GM12878 (cell line): ENCODE measurements around the gene RRP36. TPM values are rescaled to one million over a fixed set of nuclear protein-coding genes. Genes with fewer than 3 reads are reported as not detected.

Experiments used
- ATAC-seq: fragments of 200-7000 bp; cut with Tn5 transposase; 3 replicates; pipeline ENCODE4 v1.9.1; 2020; ENCODE audit warnings: mild to moderate bottlenecking, moderate library complexity
- BruUV-seq: library from RNA; stranded (reverse); fragments of 400-500 nt; replicated peaks from 2 replicates; lab custom pipeline; 2021; lab: Mats Ljungman, UMichigan
- CTCF ChIA-PET: fragments of 300-600 bp; sonication (Branson Sonifier 250); formaldehyde crosslinking; extraction: SDS; loops from one replicate; lab custom pipeline; 2021; ENCODE audit warnings: inconsistent platforms; lab: Yijun Ruan, JAX
- POLR2A ChIA-PET: fragments of 350-600 bp; formaldehyde crosslinking; extraction: SDS; loops from one replicate; lab custom pipeline; 2021; ENCODE audit warnings: inconsistent platforms; lab: Charles Lee
- RAD21 ChIA-PET: fragments of 300-600 bp; sonication (Branson Sonifier 250); formaldehyde crosslinking; loops from one replicate; lab custom pipeline; 2023; ENCODE audit warnings: antibody characterized with exemption; ENCODE audit not compliant: unreplicated experiment; lab: Charles Lee
- SMC1A ChIA-PET: fragments of 300-600 bp; sonication (Branson Sonifier 250); formaldehyde crosslinking; loops from one replicate; lab custom pipeline; 2023; ENCODE audit not compliant: unreplicated experiment, uncharacterized antibody; lab: Charles Lee
- DNase-seq: peaks from one replicate; pipeline ENCODE4 v3.0.0-alpha.2; 2011; ENCODE audit warnings: low read depth, low spot score
- FAIRE-seq: peaks from 3 replicates; lab custom pipeline; 2011; peaks lifted over from hg19 to GRCh38; lab: Jason Lieb, UNC
- H2AFZ ChIP-seq: 2 replicates; pipeline ENCODE4 v1.6.0; 2011; ENCODE audit warnings: low read depth, low read length, control low read depth; ENCODE audit not compliant: control insufficient read depth
- H3K27ac ChIP-seq: 2 replicates; pipeline ENCODE4 v1.5.1; 2011; ENCODE audit warnings: control low read depth; ENCODE audit not compliant: control insufficient read depth, insufficient read depth
- H3K27me3 ChIP-seq, 2 experiments: replicated peaks in 1 of 2; 2 replicates each; pipeline versions ENCODE4 v1.6.0 to v1.6.1; 2011; ENCODE audit warnings: low read length in 1 of 2; ENCODE audit not compliant: control insufficient read depth in 2 of 2, insufficient read depth in 2 of 2
- H3K36me3 ChIP-seq, 2 experiments: 2 replicates each; pipeline ENCODE4 v1.5.1; 2011; ENCODE audit warnings: low read length in 1 of 2; ENCODE audit not compliant: control insufficient read depth in 2 of 2, insufficient read depth in 2 of 2
- H3K4me1 ChIP-seq: 2 replicates; pipeline ENCODE4 v1.6.1; 2011; ENCODE audit warnings: mild to moderate bottlenecking, low read length, moderate library complexity, mixed read lengths; ENCODE audit not compliant: control insufficient read depth, insufficient read depth
- H3K4me2 ChIP-seq: 2 replicates; pipeline ENCODE4 v1.6.0; 2011; ENCODE audit warnings: control low read depth; ENCODE audit not compliant: control insufficient read depth, insufficient read depth
- H3K4me3 ChIP-seq: fragments of 200-600 bp; sonication (generic); 2 replicates; pipeline ENCODE4 v1.5.1; 2016
- H3K79me2 ChIP-seq: 2 replicates; pipeline ENCODE4 v1.6.0; 2011; ENCODE audit warnings: low read length; ENCODE audit not compliant: control insufficient read depth, insufficient read depth
- H3K9ac ChIP-seq: 2 replicates; pipeline ENCODE4 v1.8.0; 2011; ENCODE audit warnings: low read length, control low read depth, mixed read lengths; ENCODE audit not compliant: control insufficient read depth, insufficient read depth
- H3K9me3 ChIP-seq: replicated peaks from 3 replicates; pipeline ENCODE4 v1.5.1; 2011; ENCODE audit warnings: mild to moderate bottlenecking, low read length; ENCODE audit not compliant: control insufficient read depth, insufficient read depth
- H4K20me1 ChIP-seq: 2 replicates; pipeline ENCODE4 v1.6.0; 2011; ENCODE audit not compliant: control insufficient read depth, insufficient read depth
- EED ChIP-seq: sonication (generic); IDR thresholded peaks from 2 replicates; pipeline ENCODE4 v1.6.1; 2016; ENCODE audit warnings: antibody characterized with exemption, low read depth
- EGR1 ChIP-seq, 2 experiments: IDR thresholded peaks; 1 replicate in 1 of 2; 2 replicates in 1 of 2; pipeline ENCODE4 v1.6.1; 2011 to 2012; ENCODE audit warnings: low read depth in 2 of 2, low read length in 2 of 2, borderline replicate concordance in 1 of 2, mild to moderate bottlenecking in 1 of 2, moderate library complexity in 1 of 2
- GABPA ChIP-seq: IDR thresholded peaks from 2 replicates; pipeline ENCODE4 v1.6.1; 2014; ENCODE audit warnings: antibody characterized with exemption, low read depth, mild to moderate bottlenecking, inconsistent platforms
- IKZF1 ChIP-seq: fragments of 450-650 bp; conservative IDR thresholded peaks from 2 replicates; pipeline ENCODE4 v1.6.1; 2017; ENCODE audit warnings: antibody characterized with exemption, mild to moderate bottlenecking
- IRF5 ChIP-seq: fragments of 450-650 bp; IDR thresholded peaks from 2 replicates; pipeline ENCODE4 v1.6.1; 2017; ENCODE audit warnings: borderline replicate concordance
- KLF5 ChIP-seq: fragments of 450-650 bp; IDR thresholded peaks from 2 replicates; pipeline ENCODE4 v1.6.1; 2014; ENCODE audit warnings: mild to moderate bottlenecking; ENCODE audit not compliant: partially characterized antibody
- NFXL1 ChIP-seq: fragments of 450-650 bp; IDR thresholded peaks from 2 replicates; pipeline ENCODE4 v1.6.1; 2017; ENCODE audit warnings: antibody characterized with exemption, mild to moderate bottlenecking, borderline replicate concordance
- POU2F2 ChIP-seq: IDR thresholded peaks from 3 replicates; pipeline ENCODE4 v1.6.1; 2011; ENCODE audit warnings: low read depth, mild to moderate bottlenecking, low read length, borderline replicate concordance
- REST ChIP-seq: IDR thresholded peaks from 2 replicates; pipeline ENCODE4 v1.6.1; 2012; ENCODE audit warnings: mild to moderate bottlenecking, low read depth, low read length
- SKIL ChIP-seq: fragments of 450-650 bp; IDR thresholded peaks from 2 replicates; pipeline ENCODE4 v1.6.1; 2017; ENCODE audit warnings: mild to moderate bottlenecking, low read depth, inconsistent platforms; ENCODE audit not compliant: poor library complexity, severe bottlenecking
- SMAD1 ChIP-seq: fragments of 450-650 bp; IDR thresholded peaks from 2 replicates; pipeline ENCODE4 v1.6.1; 2018; ENCODE audit warnings: mild to moderate bottlenecking, low read depth; ENCODE audit not compliant: partially characterized antibody
- USF1 ChIP-seq: IDR thresholded peaks from 2 replicates; pipeline ENCODE4 v1.6.1; 2011; ENCODE audit warnings: borderline replicate concordance, low read depth, mild to moderate bottlenecking, moderate library complexity, mixed read lengths, low read length; ENCODE audit not compliant: insufficient read depth; ENCODE audit errors: extremely low read length
- ZZZ3 ChIP-seq: IDR thresholded peaks from 2 replicates; pipeline ENCODE4 v1.6.1; 2011; ENCODE audit warnings: low read depth; ENCODE audit not compliant: control insufficient read depth, insufficient read length
- WGBS: methylation state at CpG from one replicate; pipeline ENCODE4 v1.1.6; 2016; ENCODE audit warnings: low lambda C conversion rate; ENCODE audit not compliant: insufficient replicate concordance, insufficient coverage; ENCODE audit errors: missing lambda C conversion rate; 5-methylcytosine and 5-hydroxymethylcytosine counted together
- in situ Hi-C: fragments of 300-500 bp; cut with MboI; formaldehyde crosslinking; loops from 9 replicates; pipeline ENCODE4 v1.14.3; 2018; ENCODE audit warnings: mixed read lengths
- intact Hi-C: fragments of 100-400 bp; cut with micrococcal nuclease; formaldehyde crosslinking; loops from one replicate; pipeline ENCODE4 v1.14.2; 2022; ENCODE audit not compliant: unreplicated experiment
- polyA plus RNA-seq, 11 experiments: library from polyadenylated mRNA; depleted of rRNA in 4 of 11; unstranded in 6 of 11; stranded (reverse) in 5 of 11; fragments of >200 nt; fragmentation: Nextera tagmentation in 4 of 11; fragmentation: Illumina TruSeq in 1 of 11; extraction: Ambion mirVana in 4 of 11; extraction: Trizol in 1 of 11; gene quantifications; 1 replicate in 1 of 11; 2 replicates in 10 of 11; pipeline versions ENCODE4 v1.2.1 to v1.2.3, GENCODE V29; 2011 to 2016; ENCODE audit warnings: inconsistent platforms in 2 of 11, missing spikeins in 2 of 11, low read depth in 1 of 11
- total RNA-seq, 4 experiments: library from RNA; depleted of rRNA in 3 of 4; stranded (reverse); fragments of >200 nt in 3 of 4; fragmentation: Illumina TruSeq in 1 of 4; extraction: Trizol in 1 of 4; gene quantifications; 2 replicates each; pipeline versions ENCODE4 v1.2.1 to v1.2.3, GENCODE V29; 2013 to 2021

RRP36 gene
- total and polyA plus RNA-seq, 10 of the 15 experiments (the other 5 are each of a cell fraction or from before 2014, with no cell fraction given): 17.6 to 101 (median 69.7) TPM

- in situ Hi-C loops: no loop called here
- Histone ChIP-seq H3K27me3 (no peaks in the 10 kb centered on the region), H3K4me3 (no peak overlapping the region)
- 82% methylated on average over 12 of the region's 12 CpGs for WGBS
- TF ChIP-seq IKZF1 (no peak), SKIL (no peak), USF1 (no peak), KLF5 (no peak), EGR1 (IDR thresholded peaks at IDR 0.05; ENCODE audit: borderline replicate concordance in 1 of 2, low read depth in 2 of 2, low read length in 2 of 2) (no peak), REST (no peak), SMAD1 (no peak), ZZZ3 (no peak), GABPA (no peak), IRF5 (no peak), NFXL1 (no peak), EED (no peak), POU2F2 (no peak)
- TF ChIP-seq, all 136 proteins: peak for 0
- POLR2A ChIA-PET: interaction anchor here (0.8 to 0.9 kb wide), 2 partner anchors 29 to 33 kb away, joined by 3 read pairs; no protein-coding TSS in a partner anchor
- no TSS peak for BruUV-seq
- H3K4me1 ChIP-seq: peaks cover 15% of the 10 kb centered on the region
- CTCF ChIA-PET: interaction anchor here (1.3 kb wide), 2 partner anchors 29 to 127 kb away, joined by 3 to 4 read pairs; no protein-coding TSS in a partner anchor
- H3K9me3 ChIP-seq: no peaks in the 10 kb centered on the region
- no peak overlapping the region for H3K4me2 ChIP-seq
- H4K20me1 ChIP-seq: no peaks in the 10 kb centered on the region
- intact Hi-C loops: no loop called here
- SMC1A ChIA-PET: interaction anchor here (0.6 kb wide), 1 partner anchor 34 kb away, joined by 3 read pairs; no protein-coding TSS in a partner anchor
- DNase-seq (no peak), FAIRE-seq (no peak), ATAC-seq (no peak)
- peaks cover 4% of the 10 kb centered on the region in 2 experiments; a peak in 3 of 4 replicates for H3K36me3 ChIP-seq
- H3K79me2 ChIP-seq: peaks cover 28% of the 10 kb centered on the region
- H3K27ac ChIP-seq: no peak overlapping the region
- H3K9ac ChIP-seq: no peak overlapping the region; the same call in 1 of the 2 replicates
- RAD21 ChIA-PET: interaction anchor here (2.0 kb wide), 1 partner anchor 32 kb away, joined by 9 read pairs; the partner anchor contains the start of gene PPP2R5D
- no peak overlapping the region for H2AFZ ChIP-seq
Measured at GRCh38 chr6:43016943-43017334, 4.5 kb upstream of the RRP36 start.
